SK-N-SH (cell line): Measurements from ENCODE around the gene TMEM164. TPM values are rescaled to one million over a fixed set of nuclear protein-coding genes. Genes with fewer than 3 reads are reported as not detected.

Experiments used
- CTCF ChIA-PET: fragments of 300-600, 350-600 bp; formaldehyde crosslinking; extraction: SDS; loops from one replicate; lab custom pipeline; 2021; lab: Yijun Ruan, JAX
- POLR2A ChIA-PET: fragments of 350-600 bp; sonication (Branson Sonifier 250); formaldehyde crosslinking; extraction: SDS; loops from one replicate; lab custom pipeline; 2020; ENCODE audit warnings: antibody characterized with exemption, inconsistent platforms; lab: Yijun Ruan, JAX
- DNase-seq: peaks from one replicate; pipeline ENCODE4 v3.0.0; 2012
- H2AFZ ChIP-seq: fragments of 200-600 bp; sonication (generic); 2 replicates; pipeline ENCODE4 v1.8.1; 2016; ENCODE audit warnings: antibody characterized with exemption, mild to moderate bottlenecking, low read depth
- H3F3A ChIP-seq: fragments of 200-600 bp; sonication (generic); replicated peaks from 2 replicates; pipeline ENCODE3; 2016; ENCODE audit warnings: antibody characterized with exemption, mild to moderate bottlenecking; ENCODE audit not compliant: insufficient read depth
- H3K27ac ChIP-seq, 2 experiments: fragments of 200-500 bp in 1 of 2; fragments of 200-600 bp in 1 of 2; sonication (Bioruptor generic) in 1 of 2; sonication (generic), shearing (Covaris generic) in 1 of 2; 2 replicates each; pipeline versions ENCODE4 v1.5.1 to v1.6.1; 2014 to 2016; ENCODE audit warnings: low read depth in 2 of 2, inconsistent platforms in 1 of 2, low read length in 1 of 2, mild to moderate bottlenecking in 1 of 2, mixed read lengths in 1 of 2
- H3K27me3 ChIP-seq: fragments of 200-600 bp; sonication (generic), shearing (Covaris generic); 2 replicates; pipeline ENCODE4 v1.6.1; 2016; ENCODE audit warnings: mixed run types; ENCODE audit not compliant: insufficient read depth
- H3K36me3 ChIP-seq, 2 experiments: fragments of 200-500 bp in 1 of 2; fragments of 200-600 bp in 1 of 2; sonication (Bioruptor generic) in 1 of 2; sonication (generic) in 1 of 2; replicated peaks in 1 of 2; 2 replicates each; pipeline versions ENCODE3 to v1.5.1; 2014 to 2016; ENCODE audit warnings: low read length in 1 of 2, mild to moderate bottlenecking in 1 of 2; ENCODE audit not compliant: insufficient read depth in 2 of 2, control insufficient read depth in 1 of 2
- H3K4me1 ChIP-seq, 2 experiments: fragments of 200-500 bp in 1 of 2; fragments of 200-600 bp in 1 of 2; sonication (Bioruptor generic) in 1 of 2; sonication (generic), shearing (Covaris generic) in 1 of 2; 2 replicates each; pipeline versions ENCODE4 v1.5.1 to v1.6.1; 2014 to 2016; ENCODE audit warnings: low read depth in 1 of 2, low read length in 1 of 2, mixed run types in 1 of 2; ENCODE audit not compliant: insufficient read depth in 2 of 2, control insufficient read depth in 1 of 2
- H3K4me2 ChIP-seq: fragments of 200-600 bp; sonication (generic), shearing (Covaris generic); 2 replicates; pipeline ENCODE4 v1.6.1; 2017; ENCODE audit warnings: mixed run types
- H3K4me3 ChIP-seq, 2 experiments: fragments of 200-500 bp in 1 of 2; fragments of 200-600 bp in 1 of 2; sonication (Bioruptor generic) in 1 of 2; sonication (generic), shearing (Covaris generic) in 1 of 2; 2 replicates each; pipeline versions ENCODE4 v1.5.1 to v1.8.1; 2014 to 2016; ENCODE audit warnings: low read depth in 2 of 2, inconsistent platforms in 1 of 2, low read length in 1 of 2, mild to moderate bottlenecking in 1 of 2, mixed read lengths in 1 of 2, moderate library complexity in 1 of 2
- H3K79me2 ChIP-seq: fragments of 200-600 bp; sonication (generic); 2 replicates; pipeline ENCODE4 v1.8.1; 2017; ENCODE audit warnings: mild to moderate bottlenecking; ENCODE audit not compliant: insufficient read depth
- H3K9ac ChIP-seq: fragments of 200-600 bp; sonication (generic); 2 replicates; pipeline ENCODE4 v1.6.1; 2017; ENCODE audit warnings: mixed run types
- H3K9me2 ChIP-seq: fragments of 200-600 bp; sonication (generic); 2 replicates; pipeline ENCODE4 v1.6.1; 2017; ENCODE audit warnings: mixed run types
- H3K9me3 ChIP-seq: fragments of 200-600 bp; sonication (generic); 2 replicates; pipeline ENCODE4 v1.6.1; 2017; ENCODE audit warnings: mixed run types, mild to moderate bottlenecking, moderate library complexity
- H4K20me1 ChIP-seq: fragments of 200-600 bp; sonication (generic); 2 replicates; pipeline ENCODE4 v1.6.1; 2017; ENCODE audit warnings: mild to moderate bottlenecking, mixed run types; ENCODE audit not compliant: insufficient read depth
- ELF1 ChIP-seq: IDR thresholded peaks from 2 replicates; pipeline ENCODE4 v1.4.0; 2012
- EZH2phosphoT487 ChIP-seq: fragments of 200-600 bp; sonication (generic); IDR thresholded peaks from 2 replicates; pipeline ENCODE4 v1.6.1; 2017; ENCODE audit warnings: low read depth, mixed run types, mild to moderate bottlenecking, antibody characterized with exemption, moderate library complexity, borderline replicate concordance
- FOSL2 ChIP-seq: IDR thresholded peaks from 2 replicates; pipeline ENCODE4 v1.4.0; 2012; ENCODE audit warnings: low read depth, mild to moderate bottlenecking, moderate library complexity, borderline replicate concordance
- GATA2 ChIP-seq: sonication (generic); formaldehyde crosslinking; IDR thresholded peaks from 2 replicates; pipeline ENCODE4 v1.5.0; 2020; ENCODE audit warnings: mild to moderate bottlenecking, missing genetic modification reagents
- IRF3 ChIP-seq: fragments of 150-350 bp; IDR thresholded peaks from 2 replicates; pipeline ENCODE4 v1.6.1; 2016; ENCODE audit warnings: mild to moderate bottlenecking, low read depth, low read length
- MAX ChIP-seq: IDR thresholded peaks from 2 replicates; pipeline ENCODE4 v1.4.0; 2012; ENCODE audit warnings: low read depth
- MEF2A ChIP-seq: IDR thresholded peaks from 2 replicates; pipeline ENCODE4 v1.4.0; 2012; ENCODE audit warnings: low read depth, borderline replicate concordance
- PBX3 ChIP-seq: IDR thresholded peaks from 2 replicates; pipeline ENCODE4; 2012
- POLR2AphosphoS5 ChIP-seq: IDR thresholded peaks from 2 replicates; pipeline ENCODE4 v1.6.1; 2012; ENCODE audit warnings: low read depth, low read length
- RAD21 ChIP-seq: IDR thresholded peaks from 2 replicates; pipeline ENCODE4 v1.6.1; 2012; ENCODE audit warnings: mild to moderate bottlenecking, low read length
- SIN3A ChIP-seq: IDR thresholded peaks from 2 replicates; pipeline ENCODE4 v1.6.1; 2012; ENCODE audit warnings: low read depth, mild to moderate bottlenecking, low read length, moderate library complexity, borderline replicate concordance
- USF2 ChIP-seq: fragments of 150-350 bp; IDR thresholded peaks from 2 replicates; pipeline ENCODE4 v1.6.1; 2017; ENCODE audit warnings: antibody characterized with exemption, low read length, low read depth, borderline replicate concordance
- YY1 ChIP-seq: IDR thresholded peaks from 2 replicates; pipeline ENCODE4 v1.4.0; 2012; ENCODE audit warnings: low read depth, mild to moderate bottlenecking
- WGBS: methylation state at CpG from one replicate; pipeline ENCODE4 v1.1.6; 2017; ENCODE audit warnings: low lambda C conversion rate; 5-methylcytosine and 5-hydroxymethylcytosine counted together
- polyA plus RNA-seq, 3 experiments: library from polyadenylated mRNA; depleted of rRNA; stranded (reverse); fragments of >200 nt; gene quantifications; 2 replicates each; pipeline ENCODE4 v1.2.3, GENCODE V29; 2012

Gene TMEM164
- polyA plus RNA-seq, 1 of the 3 experiments (the other 2 are of a cell fraction): 11.9 TPM

- DNase-seq: no peak
- CTCF ChIA-PET: interaction anchor here (0.8 kb wide), 1 partner anchor 113 kb away, joined by 3 read pairs; no protein-coding TSS in a partner anchor
- POLR2A ChIA-PET: no interaction called here
Measured at GRCh38 chrX:110022599-110023448, 19.9 kb downstream of the TMEM164 start.

More at GRCh38 chrX:110022599-110023448, 19.9 kb downstream of the TMEM164 start:
- H3K27me3 ChIP-seq: no peaks in the 10 kb centered on the region
- H4K20me1 ChIP-seq: no peaks in the 10 kb centered on the region
- no peak overlapping the region for H3K9ac ChIP-seq
- no peaks in the 10 kb centered on the region for H3F3A ChIP-seq
- 48% methylated on average over 5 of the region's 5 CpGs for WGBS
- H3K9me2 ChIP-seq: no peaks in the 10 kb centered on the region
- TF ChIP-seq MEF2A (no peak), FOSL2 (no peak), YY1 (no peak), EZH2phosphoT487 (no peak), PBX3 (no peak), POLR2AphosphoS5 (no peak), RAD21 (no peak), GATA2 (CRISPR knock-in tag) (no peak), USF2 (no peak), MAX (no peak), ELF1 (no peak), SIN3A (no peak), IRF3 (no peak)
- no peaks in the 10 kb centered on the region for H3K79me2 ChIP-seq
- H3K27ac ChIP-seq: no peak overlapping the region
- no peaks in the 10 kb centered on the region; a peak in 2 of 4 replicates for H3K4me1 ChIP-seq
- H3K4me2 ChIP-seq: no peak overlapping the region
- no peak overlapping the region for H2AFZ ChIP-seq
- no peak overlapping the region for H3K4me3 ChIP-seq
- no peaks in the 10 kb centered on the region for H3K9me3 ChIP-seq
- H3K36me3 ChIP-seq: peaks cover 4 to 5% of the 10 kb centered on the region in 2 experiments
